GM12864 (cell line): Measurements from ENCODE around the gene MUSK.
"Not testable (repeated sequence)": the region's sequence is repeated elsewhere in the genome, so short reads cannot be mapped to it uniquely, and the experiment has no call there.

Source experiments
- DNase-seq: peaks from one replicate; pipeline ENCODE4 v3.0.0-alpha.2; 2011; ENCODE audit warnings: low read depth
- H3K4me3 ChIP-seq: 2 replicates; pipeline ENCODE4 v1.5.1; 2011; ENCODE audit warnings: mild to moderate bottlenecking, low read depth, low read length, control low read depth
- CTCF ChIP-seq: IDR thresholded peaks from 2 replicates; pipeline ENCODE4 v1.5.1; 2011; ENCODE audit warnings: low read depth, mild to moderate bottlenecking, moderate library complexity, low read length, control low read depth, inconsistent platforms; ENCODE audit errors: missing control alignments

Gene MUSK

GRCh38 chr9:110812886-110813285, 144.3 kb downstream of the MUSK start:
- no peak for TF ChIP-seq CTCF
- H3K4me3 ChIP-seq = no peak overlapping the region
- DNase-seq = no peak

- no peak for TF ChIP-seq CTCF
- no peak overlapping the region for H3K4me3 ChIP-seq
- no peak for DNase-seq
These were observed 145.6 kb downstream of the MUSK start for GRCh38 chr9:110814159-110814558.

- no peak overlapping the region for H3K4me3 ChIP-seq
- TF ChIP-seq CTCF = no peak
- DNase-seq = no peak
These were observed 146.8 kb downstream of the MUSK start for GRCh38 chr9:110815361-110815760.

GRCh38 chr9:110820381-110820780, 151.8 kb downstream of the MUSK start:
- no peak for TF ChIP-seq CTCF
- no peak for DNase-seq
- H3K4me3 ChIP-seq = no peak overlapping the region

GRCh38 chr9:110821064-110821463, 152.5 kb downstream of the MUSK start:
- H3K4me3 ChIP-seq = no peak overlapping the region
- no peak for TF ChIP-seq CTCF
- DNase-seq = no peak

GRCh38 chr9:110825129-110825528, 156.5 kb downstream of the MUSK start:
- H3K4me3 ChIP-seq, DNase-seq: not testable (repeated sequence)

GRCh38 chr9:110825950-110826349, 157.4 kb downstream of the MUSK start:
- DNase-seq = no peak
- H3K4me3 ChIP-seq = no peak overlapping the region
- no peak for TF ChIP-seq CTCF

- H3K4me3 ChIP-seq, DNase-seq: not testable (repeated sequence)
These were observed 157.8 kb downstream of the MUSK start for GRCh38 chr9:110826400-110826799.
